Measurements from ENCODE around the gene POMGNT1. TPM values are rescaled to one million over a fixed set of nuclear protein-coding genes. Genes with fewer than 3 reads are reported as not detected.

Gene POMGNT1
- total RNA-seq, 1 experiment from 2014 or later, result 125 TPM

GRCh38 chr1:46174448-46175231 is 23.6 kb downstream of the POMGNT1 start, which contains the start of gene TSPAN1:
TSS of gene TSPAN1 (plus strand) at chr1:46175087. CDS start at chr1:46181108, 6,021 bp downstream.
- DNase-seq (ENCODE audit: low read depth, low spot score), result no peak
- in situ Hi-C loops (cut with HindIII; ENCODE audit: low pct_unique_long_range_greater_than_20kb, low sequenced_read_pairs), result no loop called here

GRCh38 chr1:46173361-46173856 is 24.8 kb downstream of the POMGNT1 start:
- in situ Hi-C loops (cut with HindIII; ENCODE audit: low pct_unique_long_range_greater_than_20kb, low sequenced_read_pairs), result no loop called here
- DNase-seq (ENCODE audit: low read depth, low spot score), result no peak

- in situ Hi-C loops (cut with HindIII; ENCODE audit: low pct_unique_long_range_greater_than_20kb, low sequenced_read_pairs), result no loop called here
- DNase-seq (ENCODE audit: low read depth, low spot score), result no peak
These were observed 25.9 kb downstream of the POMGNT1 start for GRCh38 chr1:46172321-46172720.

- in situ Hi-C loops (cut with HindIII; ENCODE audit: low pct_unique_long_range_greater_than_20kb, low sequenced_read_pairs), result no loop called here
- no peak for DNase-seq (ENCODE audit: low read depth, low spot score)
These were observed 26.4 kb downstream of the POMGNT1 start for GRCh38 chr1:46171871-46172270.

- in situ Hi-C loops (cut with HindIII; ENCODE audit: low pct_unique_long_range_greater_than_20kb, low sequenced_read_pairs), result no loop called here
- no peak for DNase-seq (ENCODE audit: low read depth, low spot score)
These were observed 26.9 kb downstream of the POMGNT1 start for GRCh38 chr1:46171351-46171750.

- in situ Hi-C loops (cut with HindIII; ENCODE audit: low pct_unique_long_range_greater_than_20kb, low sequenced_read_pairs), result no loop called here
- DNase-seq (ENCODE audit: low read depth, low spot score), result no peak
These were observed 28.3 kb downstream of the POMGNT1 start for GRCh38 chr1:46169811-46170454.

GRCh38 chr1:46168477-46168876 is 29.8 kb downstream of the POMGNT1 start:
- in situ Hi-C loops (cut with HindIII; ENCODE audit: low pct_unique_long_range_greater_than_20kb, low sequenced_read_pairs), result no loop called here
- no peak for DNase-seq (ENCODE audit: low read depth, low spot score)

- no peak for DNase-seq (ENCODE audit: low read depth, low spot score)
- in situ Hi-C loops (cut with HindIII; ENCODE audit: low pct_unique_long_range_greater_than_20kb, low sequenced_read_pairs), result no loop called here
These were observed 31.4 kb downstream of the POMGNT1 start for GRCh38 chr1:46166521-46167462.

GRCh38 chr1:46160212-46160611 is 38.0 kb downstream of the POMGNT1 start:
- no peak for DNase-seq (ENCODE audit: low read depth, low spot score)
- in situ Hi-C loops (cut with HindIII; ENCODE audit: low pct_unique_long_range_greater_than_20kb, low sequenced_read_pairs), result no loop called here

GRCh38 chr1:46159516-46159915 is 38.7 kb downstream of the POMGNT1 start:
- DNase-seq (ENCODE audit: low read depth, low spot score), result no peak
- in situ Hi-C loops (cut with HindIII; ENCODE audit: low pct_unique_long_range_greater_than_20kb, low sequenced_read_pairs), result no loop called here

GRCh38 chr1:46158312-46159281 is 39.6 kb downstream of the POMGNT1 start:
- in situ Hi-C loops (cut with HindIII; ENCODE audit: low pct_unique_long_range_greater_than_20kb, low sequenced_read_pairs), result no loop called here
- DNase-seq (ENCODE audit: low read depth, low spot score), result no peak

- in situ Hi-C loops (cut with HindIII; ENCODE audit: low pct_unique_long_range_greater_than_20kb, low sequenced_read_pairs), result no loop called here
- DNase-seq (ENCODE audit: low read depth, low spot score), result no peak
These were observed 40.3 kb downstream of the POMGNT1 start for GRCh38 chr1:46157916-46158311.

- DNase-seq (ENCODE audit: low read depth, low spot score), result no peak
- in situ Hi-C loops (cut with HindIII; ENCODE audit: low pct_unique_long_range_greater_than_20kb, low sequenced_read_pairs), result no loop called here
These were observed 44.5 kb downstream of the POMGNT1 start for GRCh38 chr1:46153732-46154131.

- no peak for DNase-seq (ENCODE audit: low read depth, low spot score)
- in situ Hi-C loops (cut with HindIII; ENCODE audit: low pct_unique_long_range_greater_than_20kb, low sequenced_read_pairs), result no loop called here
These were observed 45.0 kb downstream of the POMGNT1 start for GRCh38 chr1:46153228-46153627.

- no peak for DNase-seq (ENCODE audit: low read depth, low spot score)
- in situ Hi-C loops (cut with HindIII; ENCODE audit: low pct_unique_long_range_greater_than_20kb, low sequenced_read_pairs), result no loop called here
These were observed 46.2 kb downstream of the POMGNT1 start for GRCh38 chr1:46152016-46152415.

GRCh38 chr1:46150085-46150484 is 48.1 kb downstream of the POMGNT1 start:
- in situ Hi-C loops (cut with HindIII; ENCODE audit: low pct_unique_long_range_greater_than_20kb, low sequenced_read_pairs), result no loop called here
- DNase-seq (ENCODE audit: low read depth, low spot score), result no peak

GRCh38 chr1:46148318-46148717 is 49.9 kb downstream of the POMGNT1 start:
- no peak for DNase-seq (ENCODE audit: low read depth, low spot score)
- in situ Hi-C loops (cut with HindIII; ENCODE audit: low pct_unique_long_range_greater_than_20kb, low sequenced_read_pairs), result no loop called here

All from SK-MEL-5 (cell line).